HepG2 (cell line): ENCODE data around the gene COPB2. TPM values are rescaled to one million over a fixed set of nuclear protein-coding genes. Genes with fewer than 3 reads are reported as not detected.

Experiments used
- KLF15 ChIP-seq: sonication (generic); formaldehyde crosslinking; IDR thresholded peaks from 2 replicates; pipeline ENCODE4 v1.8.1; 2023; ENCODE audit warnings: borderline replicate concordance, mild to moderate bottlenecking, inconsistent platforms, missing genetic modification reagents, mixed read lengths
- KLF6 ChIP-seq: IDR thresholded peaks from 2 replicates; pipeline ENCODE4 v1.8.0; 2016; ENCODE audit warnings: missing biosample characterization, missing genetic modification reagents
- MAZ ChIP-seq, 2 experiments: sonication (generic) in 1 of 2; formaldehyde crosslinking in 1 of 2; IDR thresholded peaks; 2 replicates each; pipeline versions ENCODE4 v1.5.0 to v1.6.1; 2012 to 2020; ENCODE audit warnings: low read depth in 2 of 2, mild to moderate bottlenecking in 2 of 2, borderline replicate concordance in 1 of 2, improper control_type of control experiment in 1 of 2, low read length in 1 of 2, missing genetic modification reagents in 1 of 2, moderate library complexity in 1 of 2
- MIER3 ChIP-seq: IDR thresholded peaks from 2 replicates; pipeline ENCODE4 v1.6.1; 2016; ENCODE audit warnings: missing compliant biosample characterization, borderline replicate concordance
- MXD3 ChIP-seq: IDR thresholded peaks from 2 replicates; pipeline ENCODE4 v1.6.1; 2016; ENCODE audit warnings: mild to moderate bottlenecking, missing biosample characterization, missing genetic modification reagents
- PTBP1 ChIP-seq: fragments of 200-400 bp; formaldehyde crosslinking; IDR thresholded peaks from 2 replicates; pipeline ENCODE4 v1.6.1; 2018; ENCODE audit warnings: low read length, low read depth; ENCODE audit not compliant: poor library complexity, severe bottlenecking
- REST ChIP-seq, 2 experiments: IDR thresholded peaks; 2 replicates each; pipeline ENCODE4 v1.6.1; 2011 to 2012; ENCODE audit warnings: low read length in 2 of 2, borderline replicate concordance in 1 of 2, low read depth in 1 of 2, mild to moderate bottlenecking in 1 of 2, moderate library complexity in 1 of 2
- SUZ12 ChIP-seq: fragments of 150-350 bp; IDR thresholded peaks from 2 replicates; pipeline ENCODE4 v1.6.1; 2014; ENCODE audit warnings: low read depth, low read length
- TCF7L2 ChIP-seq: IDR thresholded peaks from 2 replicates; pipeline ENCODE4 v1.6.1; 2011; ENCODE audit warnings: mild to moderate bottlenecking, low read depth, low read length, moderate library complexity
- TGIF2 ChIP-seq: IDR thresholded peaks from 2 replicates; pipeline ENCODE4 v1.6.1; 2016; ENCODE audit warnings: control low read depth, missing compliant biosample characterization
- TRAFD1 ChIP-seq: sonication (generic); formaldehyde crosslinking; IDR thresholded peaks from 2 replicates; pipeline ENCODE4 v1.5.1; 2020; ENCODE audit warnings: missing genetic modification reagents, mild to moderate bottlenecking, borderline replicate concordance
- ZNF274 ChIP-seq: sonication (generic); formaldehyde crosslinking; IDR thresholded peaks from 2 replicates; pipeline ENCODE4 v1.5.1; 2020; ENCODE audit warnings: mild to moderate bottlenecking, missing genetic modification reagents
- ZNF451 ChIP-seq: sonication (generic); formaldehyde crosslinking; IDR thresholded peaks from 2 replicates; pipeline ENCODE4 v1.5.0; 2020; ENCODE audit warnings: mild to moderate bottlenecking, missing genetic modification reagents
- polyA plus RNA-seq, 8 experiments: library from polyadenylated mRNA; depleted of rRNA in 3 of 8; stranded (reverse) in 7 of 8; unstranded in 1 of 8; fragments of >200 nt; fragmentation: Illumina TruSeq in 4 of 8; extraction: Trizol in 4 of 8; gene quantifications; 2 replicates each; pipeline versions ENCODE4 v1.2.1 to v1.2.3, GENCODE V29; 2011 to 2016; ENCODE audit warnings: low read depth in 4 of 8, missing spikeins in 1 of 8, mixed read lengths in 1 of 8; ENCODE audit not compliant: insufficient read depth in 1 of 8
- total RNA-seq, 5 experiments: library from RNA; depleted of rRNA; stranded (reverse); fragments of >200 nt; fragmentation: Illumina TruSeq; extraction: Trizol; gene quantifications; 2 replicates each; pipeline ENCODE4 v1.2.3, GENCODE V29; 2016; ENCODE audit warnings: low read depth in 1 of 5

COPB2 gene
- total and polyA plus RNA-seq, 2 of the 13 experiments (the other 11 are each of a cell fraction or from before 2014, with no cell fraction given): 83.3 to 217 TPM

- TF ChIP-seq KLF6 (CRISPR knock-in tag) (no peak; the same call in 1 of the 2 replicates), ZNF451 (CRISPR knock-in tag) (peak; percentile 24; the same call in 1 of the 2 replicates), REST (IDR thresholded peaks at IDR 0.05; ENCODE audit: borderline replicate concordance in 1 of 2, low read depth in 1 of 2, low read length in 2 of 2) (no peak), PTBP1 (no peak), TGIF2 (peak; percentile 79), MXD3 (CRISPR knock-in tag) (no peak), TCF7L2 (no peak), SUZ12 (peak; percentile 68), MAZ (IDR thresholded peaks at IDR 0.05; ENCODE audit: borderline replicate concordance, low read depth, low read length) (no peak), MAZ (CRISPR knock-in tag; IDR thresholded peaks at IDR 0.05; ENCODE audit: low read depth) (0 out of 2 replicates have a peak, but pooled peaks have one; percentile 35), MIER3 (CRISPR knock-in tag) (no peak), KLF15 (CRISPR knock-in tag) (0 out of 2 replicates have a peak, but pooled peaks have one; percentile 44), TRAFD1 (no peak), ZNF274 (CRISPR knock-in tag) (no peak)
Measured at GRCh38 chr3:139343895-139344856, 45.3 kb downstream of the COPB2 start, which contains the start of gene MRPS22 (continued).
